GM23248 (cell line): Measurements from ENCODE around the gene GGT7.

ENCODE experiments used
- EZH2 ChIP-seq: fragments of 200-600 bp; sonication (generic); IDR thresholded peaks from 2 replicates; pipeline ENCODE4 v1.6.1; 2018; ENCODE audit warnings: antibody characterized with exemption, mild to moderate bottlenecking; ENCODE audit not compliant: insufficient read depth, poor library complexity, severe bottlenecking
- EZH2phosphoT487 ChIP-seq: fragments of 200-600 bp; sonication (generic); IDR thresholded peaks from 2 replicates; pipeline ENCODE4 v1.6.1; 2018; ENCODE audit warnings: antibody characterized with exemption, moderate library complexity, mild to moderate bottlenecking, low read depth; ENCODE audit not compliant: insufficient read depth

DNA sequence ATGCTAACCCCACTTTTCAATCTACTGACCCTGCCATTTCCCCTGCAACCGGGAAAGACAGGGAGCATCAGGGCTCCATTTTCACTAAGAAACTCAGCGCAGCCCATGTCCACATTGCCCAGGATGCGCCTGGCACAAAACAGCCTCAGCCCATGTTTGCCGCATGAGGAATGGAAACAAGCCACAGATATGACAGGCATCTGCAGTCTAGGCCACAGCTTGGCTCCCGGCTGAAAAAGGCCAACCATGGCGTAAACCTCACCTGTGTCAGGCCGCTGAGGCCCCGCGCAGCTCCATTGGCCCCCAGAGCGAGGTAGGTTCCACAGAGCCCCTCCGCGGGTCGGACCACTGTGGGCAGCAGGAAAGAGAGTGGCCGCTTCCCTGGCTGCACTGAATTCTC is 21.7 kb downstream of the GGT7 start:
- TF ChIP-seq EZH2phosphoT487 (no peak), EZH2 (no peak)
